K562 (cell line): Measurements from ENCODE around the gene PARD3B.

Experiments
- CEBPZ ChIP-seq: fragments of 150-350 bp; IDR thresholded peaks from 2 replicates; pipeline ENCODE4 v1.6.1; 2014; ENCODE audit warnings: low read depth, mild to moderate bottlenecking, low read length, borderline replicate concordance
- FOXK1 ChIP-seq: sonication (generic); formaldehyde crosslinking; IDR thresholded peaks from 2 replicates; pipeline ENCODE4 v1.8.0; 2022; ENCODE audit warnings: missing genetic modification reagents, mild to moderate bottlenecking, borderline replicate concordance
- GATAD2A ChIP-seq: fragments of 450-650 bp; IDR thresholded peaks from 2 replicates; pipeline ENCODE4 v1.6.1; 2017
- MXI1 ChIP-seq: IDR thresholded peaks from 2 replicates; pipeline ENCODE4 v1.6.1; 2011; ENCODE audit warnings: low read depth, mild to moderate bottlenecking, improper control_type of control experiment, low read length
- SAFB2 ChIP-seq: fragments of 200-400 bp; formaldehyde crosslinking; IDR thresholded peaks from 2 replicates; pipeline ENCODE4 v1.6.1; 2018; ENCODE audit warnings: borderline replicate concordance, low read length, low read depth, moderate library complexity; ENCODE audit not compliant: severe bottlenecking
- SMARCB1 ChIP-seq: IDR thresholded peaks from 2 replicates; pipeline ENCODE4 v1.6.1; 2011; ENCODE audit warnings: improper control_type of control experiment, low read depth; ENCODE audit not compliant: insufficient read length
- YY1 ChIP-seq, 3 experiments: IDR thresholded peaks; 2 replicates each; pipeline ENCODE4 v1.6.1; 2011; ENCODE audit warnings: low read length in 2 of 3, mild to moderate bottlenecking in 2 of 3, moderate library complexity in 2 of 3, borderline replicate concordance in 1 of 3, control low read depth in 1 of 3, low read depth in 1 of 3; ENCODE audit not compliant: insufficient read depth in 3 of 3, insufficient replicate concordance in 2 of 3, control insufficient read depth in 1 of 3, insufficient read length in 1 of 3; ENCODE audit errors: extremely low read depth in 1 of 3
- TF ChIP-seq, protein P1 (sequence below): sonication (generic); formaldehyde crosslinking; IDR thresholded peaks from 2 replicates; pipeline ENCODE4 v1.8.1; 2022; ENCODE audit warnings: missing genetic modification reagents

GRCh38 chr2:205568620-205569019 lies 1023.3 kb downstream of the PARD3B start:
- TF ChIP-seq SMARCB1 (no peak), YY1 (IDR thresholded peaks at IDR 0.05; ENCODE audit: borderline replicate concordance in 1 of 3, control insufficient read depth in 1 of 3, extremely low read depth in 1 of 3, insufficient read depth in 3 of 3, insufficient read length in 1 of 3, insufficient replicate concordance in 2 of 3, low read depth in 1 of 3, low read length in 2 of 3) (no peak), GATAD2A (no peak), FOXK1 (CRISPR knock-in tag) (no peak), CEBPZ (no peak), MXI1 (no peak), SAFB2 (no peak)
- TF ChIP-seq, protein P1, sequence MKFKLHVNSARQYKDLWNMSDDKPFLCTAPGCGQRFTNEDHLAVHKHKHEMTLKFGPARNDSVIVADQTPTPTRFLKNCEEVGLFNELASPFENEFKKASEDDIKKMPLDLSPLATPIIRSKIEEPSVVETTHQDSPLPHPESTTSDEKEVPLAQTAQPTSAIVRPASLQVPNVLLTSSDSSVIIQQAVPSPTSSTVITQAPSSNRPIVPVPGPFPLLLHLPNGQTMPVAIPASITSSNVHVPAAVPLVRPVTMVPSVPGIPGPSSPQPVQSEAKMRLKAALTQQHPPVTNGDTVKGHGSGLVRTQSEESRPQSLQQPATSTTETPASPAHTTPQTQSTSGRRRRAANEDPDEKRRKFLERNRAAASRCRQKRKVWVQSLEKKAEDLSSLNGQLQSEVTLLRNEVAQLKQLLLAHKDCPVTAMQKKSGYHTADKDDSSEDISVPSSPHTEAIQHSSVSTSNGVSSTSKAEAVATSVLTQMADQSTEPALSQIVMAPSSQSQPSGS (CRISPR knock-in tag), result no peak
